ENCODE results near the gene PCYOX1L. TPM values are rescaled to one million over a fixed set of nuclear protein-coding genes. Genes with fewer than 3 reads are reported as not detected.

PCYOX1L gene
- polyA plus RNA-seq, 2 of the 4 experiments (the other 2 are of a cell fraction), result 2.1 to 6.7 TPM

DNA sequence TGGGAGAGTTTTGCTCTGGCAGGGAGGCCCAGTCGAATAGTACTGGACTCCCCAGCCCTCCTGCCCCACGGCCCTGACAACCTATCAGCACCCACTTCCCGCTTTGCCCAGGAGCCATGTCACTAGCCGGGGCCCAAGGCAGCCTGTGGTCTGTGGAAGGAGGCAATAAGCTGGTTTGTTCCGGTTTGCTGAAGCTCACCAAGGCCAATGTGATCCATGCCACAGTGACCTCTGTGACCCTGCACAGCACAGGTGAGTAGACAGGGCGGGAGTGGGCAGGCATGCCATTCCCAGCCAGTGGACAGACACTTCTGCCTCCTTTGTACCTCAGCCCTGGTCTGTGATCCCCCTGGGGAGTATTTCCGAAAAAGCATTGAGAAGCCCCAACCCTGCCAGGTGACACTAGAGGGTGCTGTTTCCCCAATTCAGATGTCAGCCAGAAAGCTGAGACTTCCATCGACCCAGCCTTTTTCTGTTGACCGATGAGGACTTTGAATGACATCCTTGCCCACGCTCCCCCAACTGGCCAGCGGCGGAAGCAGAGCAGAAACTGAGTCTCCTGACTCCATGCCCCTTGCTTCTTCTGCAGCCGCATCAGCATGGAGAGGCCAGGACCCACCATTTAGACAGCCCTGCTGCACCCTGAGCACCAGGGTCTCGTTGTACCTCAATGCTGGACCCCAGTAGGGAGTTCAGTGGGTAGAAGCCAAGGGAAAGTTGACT lies 9.6 kb downstream of the PCYOX1L start:
- POLR2A ChIA-PET, result interaction anchor here (0.8 kb wide), 1 partner anchor 10 kb away, joined by 5 read pairs; the partner anchor contains the start of gene PCYOX1L
- H3K27ac ChIP-seq, result no peak overlapping the region
- TF ChIP-seq, protein P1, sequence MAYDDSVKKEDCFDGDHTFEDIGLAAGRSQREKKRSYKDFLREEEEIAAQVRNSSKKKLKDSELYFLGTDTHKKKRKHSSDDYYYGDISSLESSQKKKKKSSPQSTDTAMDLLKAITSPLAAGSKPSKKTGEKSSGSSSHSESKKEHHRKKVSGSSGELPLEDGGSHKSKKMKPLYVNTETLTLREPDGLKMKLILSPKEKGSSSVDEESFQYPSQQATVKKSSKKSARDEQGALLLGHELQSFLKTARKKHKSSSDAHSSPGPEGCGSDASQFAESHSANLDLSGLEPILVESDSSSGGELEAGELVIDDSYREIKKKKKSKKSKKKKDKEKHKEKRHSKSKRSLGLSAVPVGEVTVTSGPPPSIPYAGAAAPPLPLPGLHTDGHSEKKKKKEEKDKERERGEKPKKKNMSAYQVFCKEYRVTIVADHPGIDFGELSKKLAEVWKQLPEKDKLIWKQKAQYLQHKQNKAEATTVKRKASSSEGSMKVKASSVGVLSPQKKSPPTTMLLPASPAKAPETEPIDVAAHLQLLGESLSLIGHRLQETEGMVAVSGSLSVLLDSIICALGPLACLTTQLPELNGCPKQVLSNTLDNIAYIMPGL (CRISPR knock-in tag; IDR thresholded peaks at IDR 0.05; ENCODE audit: borderline replicate concordance), result no peak
- TF ChIP-seq SREBF2 (IDR thresholded peaks at IDR 0.05) (no peak), CBX2 (IDR thresholded peaks at IDR 0.05; ENCODE audit: borderline replicate concordance, low read depth) (no peak), GATA3 (IDR thresholded peaks at IDR 0.05; ENCODE audit: borderline replicate concordance) (no peak), CEBPB (IDR thresholded peaks at IDR 0.05) (no peak), SMC3 (IDR thresholded peaks at IDR 0.05) (peak; percentile 69), EP300 (IDR thresholded peaks at IDR 0.05) (no peak), CTCF (IDR thresholded peaks at IDR 0.05) (peak; percentile 84), ESRRA (IDR thresholded peaks at IDR 0.05; ENCODE audit: borderline replicate concordance, low read length) (no peak), RAD21 (conservative IDR thresholded peaks at IDR 0.05 in 1 of 2, IDR thresholded peaks at IDR 0.05 in 1 of 2) (peak; percentile 69 to 79), HES2 (IDR thresholded peaks at IDR 0.05) (no peak), HOXA7 (CRISPR knock-in tag; IDR thresholded peaks at IDR 0.05) (no peak), RFX5 (IDR thresholded peaks at IDR 0.05) (no peak), POLR2A (IDR thresholded peaks at IDR 0.05; ENCODE audit: low read length) (no peak), JUNB (IDR thresholded peaks at IDR 0.05) (no peak), NFE2L2 (conservative IDR thresholded peaks at IDR 0.05; ENCODE audit: low read length) (no peak), ZSCAN20 (CRISPR knock-in tag; IDR thresholded peaks at IDR 0.05) (no peak)
- DNase-seq (ENCODE audit: low read depth in 1 of 2, low spot score in 1 of 2), result peak; percentile 82 to 96
- no peaks in the 10 kb centered on the region for H3K9me3 ChIP-seq
- H3K4me1 ChIP-seq, result peaks cover 4% of the 10 kb centered on the region; the same call in 1 of the 3 replicates
- no peak overlapping the region for H3K4me3 ChIP-seq
- no peak for FAIRE-seq
- 24% methylated on average over 14 of the region's 14 CpGs for WGBS (ENCODE audit: missing lambda C conversion rate)
- peak overlapping the region; percentile 33; the same call in 1 of the 3 replicates for H3K4me2 ChIP-seq
- CTCF ChIA-PET, result interaction anchor here (0.6 to 44.9 kb wide), 37 partner anchors 9 to 254 kb away, joined by 3 to 1709 read pairs (median 4); partner anchors contain the start of genes ARHGEF37, GRPEL2, IL17B and PCYOX1L
- ATAC-seq, result peak; percentile 71 to 91

- H3K4me1 ChIP-seq, result peaks cover 4% of the 10 kb centered on the region; the same call in 1 of the 3 replicates
- FAIRE-seq (no peak), DNase-seq (ENCODE audit: low read depth in 1 of 2, low spot score in 1 of 2) (no peak), ATAC-seq (no peak)
- H3K27ac ChIP-seq, result no peak overlapping the region
- peak overlapping the region; percentile 33; the same call in 1 of the 3 replicates for H3K4me2 ChIP-seq
- no peak overlapping the region for H3K4me3 ChIP-seq
- ChIA-PET CTCF (interaction anchor here (0.6 to 44.9 kb wide), 35 partner anchors 9 to 253 kb away, joined by 3 to 1709 read pairs (median 4); partner anchors contain the start of genes ARHGEF37, IL17B and PCYOX1L), POLR2A (interaction anchor here (0.6 to 0.8 kb wide), 2 partner anchors 10 to 158 kb away, joined by 3 to 5 read pairs; partner anchors contain the start of gene PCYOX1L)
- H3K9me3 ChIP-seq, result no peaks in the 10 kb centered on the region
- WGBS (ENCODE audit: missing lambda C conversion rate), result 91% methylated on average over 22 of the region's 22 CpGs
- TF ChIP-seq HEYL (CRISPR knock-in tag; IDR thresholded peaks at IDR 0.05), result no peak
- no peak for TF ChIP-seq RFX5 (IDR thresholded peaks at IDR 0.05)
- TF ChIP-seq, protein P2, sequence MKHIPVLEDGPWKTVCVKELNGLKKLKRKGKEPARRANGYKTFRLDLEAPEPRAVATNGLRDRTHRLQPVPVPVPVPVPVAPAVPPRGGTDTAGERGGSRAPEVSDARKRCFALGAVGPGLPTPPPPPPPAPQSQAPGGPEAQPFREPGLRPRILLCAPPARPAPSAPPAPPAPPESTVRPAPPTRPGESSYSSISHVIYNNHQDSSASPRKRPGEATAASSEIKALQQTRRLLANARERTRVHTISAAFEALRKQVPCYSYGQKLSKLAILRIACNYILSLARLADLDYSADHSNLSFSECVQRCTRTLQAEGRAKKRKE (CRISPR knock-in tag; IDR thresholded peaks at IDR 0.05; ENCODE audit: low read depth), result no peak
- TF ChIP-seq JUNB (IDR thresholded peaks at IDR 0.05), result no peak
- TF ChIP-seq E2F6 (IDR thresholded peaks at IDR 0.05; ENCODE audit: borderline replicate concordance, low read depth), result no peak
- TF ChIP-seq REST (IDR thresholded peaks at IDR 0.05), result no peak
- no peak for TF ChIP-seq RCOR1 (IDR thresholded peaks at IDR 0.05; ENCODE audit: low read depth, low read length)
- no peak for TF ChIP-seq ZSCAN20 (CRISPR knock-in tag; IDR thresholded peaks at IDR 0.05)
- TF ChIP-seq PHF8 (IDR thresholded peaks at IDR 0.05; ENCODE audit: borderline replicate concordance, low read depth), result no peak
- TF ChIP-seq BHLHE40 (IDR thresholded peaks at IDR 0.05; ENCODE audit: low read depth, low read length), result no peak
- TF ChIP-seq ZFP36 (IDR thresholded peaks at IDR 0.05; ENCODE audit: borderline replicate concordance, partially characterized antibody), result no peak
- no peak for TF ChIP-seq HOXB13 (CRISPR knock-in tag; IDR thresholded peaks at IDR 0.05; ENCODE audit: low read depth)
These were observed 10.3 kb downstream of the PCYOX1L start for GRCh38 chr5:149367972-149368645.
